ENCODE data around the gene WDFY4.

Gene WDFY4

GRCh38 chr10:48749254-48749787 is 64.6 kb downstream of the WDFY4 start:
- TF ChIP-seq CTCF (IDR thresholded peaks at IDR 0.05; ENCODE audit: control insufficient read depth, extremely low read depth, insufficient read depth), result no peak
- DNase-seq (ENCODE audit: low read depth), result no peak

GRCh38 chr10:48750019-48750418 is 65.3 kb downstream of the WDFY4 start:
- no peak overlapping the region for H3K4me3 ChIP-seq (ENCODE audit: low read depth, low read length)
- DNase-seq (ENCODE audit: low read depth), result no peak
- TF ChIP-seq CTCF (IDR thresholded peaks at IDR 0.05; ENCODE audit: control insufficient read depth, extremely low read depth, insufficient read depth), result no peak

More at GRCh38 chr10:48749254-48749787, 64.6 kb downstream of the WDFY4 start:
- H3K4me3 ChIP-seq (ENCODE audit: low read depth, low read length), result no peak overlapping the region

GRCh38 chr10:48750991-48751390 is 66.3 kb downstream of the WDFY4 start:
- H3K4me3 ChIP-seq (ENCODE audit: low read depth, low read length), result no peak overlapping the region
- no peak for TF ChIP-seq CTCF (IDR thresholded peaks at IDR 0.05; ENCODE audit: control insufficient read depth, extremely low read depth, insufficient read depth)
- no peak for DNase-seq (ENCODE audit: low read depth)

- no peak overlapping the region for H3K4me3 ChIP-seq (ENCODE audit: low read depth, low read length)
- DNase-seq (ENCODE audit: low read depth), result no peak
- no peak for TF ChIP-seq CTCF (IDR thresholded peaks at IDR 0.05; ENCODE audit: control insufficient read depth, extremely low read depth, insufficient read depth)
These were observed 67.1 kb downstream of the WDFY4 start for GRCh38 chr10:48751730-48752129.

- no peak overlapping the region for H3K4me3 ChIP-seq (ENCODE audit: low read depth, low read length)
- DNase-seq (ENCODE audit: low read depth), result no peak
- no peak for TF ChIP-seq CTCF (IDR thresholded peaks at IDR 0.05; ENCODE audit: control insufficient read depth, extremely low read depth, insufficient read depth)
These were observed 73.7 kb downstream of the WDFY4 start for GRCh38 chr10:48758411-48758810.

- no peak overlapping the region for H3K4me3 ChIP-seq (ENCODE audit: low read depth, low read length)
- no peak for DNase-seq (ENCODE audit: low read depth)
- TF ChIP-seq CTCF (IDR thresholded peaks at IDR 0.05; ENCODE audit: control insufficient read depth, extremely low read depth, insufficient read depth), result no peak
These were observed 74.6 kb downstream of the WDFY4 start for GRCh38 chr10:48759113-48759901.

Data from LNCaP clone FGC (cell line).